Activated CD4-positive, alpha-beta memory T cell treated with anti-CD3 and anti-CD28 coated beads for 36 hours (primary cell): ENCODE data around the gene TPBG. TPM values are rescaled to one million over a fixed set of nuclear protein-coding genes. Genes with fewer than 3 reads are reported as not detected.

Experiments used
- CTCF ChIA-PET: fragments of 350-600 bp; sonication (Branson Sonifier 250); formaldehyde crosslinking; loops from one replicate; lab custom pipeline; 2021; ENCODE audit warnings: antibody characterized with exemption, inconsistent platforms; lab: Charles Lee
- POLR2A ChIA-PET: fragments of 350-600 bp; sonication (Branson Sonifier 250); formaldehyde crosslinking; loops from one replicate; lab custom pipeline; 2021; ENCODE audit warnings: antibody characterized with exemption; lab: Charles Lee
- DNase-seq: peaks from one replicate; pipeline ENCODE4 v3.0.0-alpha.2; 2020
- H3K27ac Mint-ChIP-seq: one replicate; pipeline ENCODE4 v1.8.0; 2021; ENCODE audit warnings: mixed read lengths
- H3K27me3 Mint-ChIP-seq: one replicate; pipeline ENCODE4 v1.8.0; 2021; ENCODE audit warnings: mixed read lengths
- H3K36me3 Mint-ChIP-seq: one replicate; pipeline ENCODE4 v1.8.0; 2021; ENCODE audit warnings: mixed read lengths
- H3K4me1 Mint-ChIP-seq: one replicate; pipeline ENCODE4 v1.8.0; 2021; ENCODE audit warnings: low read depth, mixed read lengths
- H3K4me3 Mint-ChIP-seq: one replicate; pipeline ENCODE4 v1.8.0; 2021; ENCODE audit warnings: mild to moderate bottlenecking, mixed read lengths
- H3K9me3 Mint-ChIP-seq: one replicate; pipeline ENCODE4 v1.8.0; 2021; ENCODE audit warnings: mixed read lengths
- intact Hi-C: fragments of 100-400 bp; cut with micrococcal nuclease; formaldehyde crosslinking; loops from one replicate; pipeline ENCODE4 v1.15.1; 2023
- total RNA-seq, 2 experiments: library from RNA; stranded (reverse); gene quantifications; one replicate each; pipeline ENCODE4 v1.2.3, GENCODE V29; 2021

TPBG gene
- under 1 TPM; 0.34 to 0.55 TPM for total RNA-seq

GRCh38 chr6:82363428-82364086, at the start of gene TPBG:
Gene TPBG (plus strand): TSS chr6:82363817. CDS start chr6:82364962, 1,145 bp downstream.
- Mint-ChIP-seq H3K4me1 (peaks cover 16% of the 10 kb centered on the region), H3K9me3 (no peaks in the 10 kb centered on the region), H3K36me3 (no peaks in the 10 kb centered on the region), H3K27ac (no peak within 1 kb of the TSS), H3K4me3 (peak within 1 kb of the TSS; percentile 75), H3K27me3 (peaks cover 47% of the 10 kb centered on the region)
- DNase-seq, result peak; percentile 41
- intact Hi-C loops, result loop anchor here (5.0 to 10.0 kb wide), 2 partner anchors 81 to 691 kb away; no protein-coding TSS in a partner anchor
- CTCF ChIA-PET, result no interaction called here
- POLR2A ChIA-PET, result no interaction called here

GRCh38 chr6:82322386-82322785, 41.2 kb upstream of the TPBG start:
- intact Hi-C loops, result no loop called here
- POLR2A ChIA-PET, result no interaction called here
- no peaks in the 10 kb centered on the region for H3K27me3 Mint-ChIP-seq
- DNase-seq, result no peak
- no peaks in the 10 kb centered on the region for H3K9me3 Mint-ChIP-seq
- no peak overlapping the region for H3K4me3 Mint-ChIP-seq
- CTCF ChIA-PET, result no interaction called here
- H3K4me1 Mint-ChIP-seq, result no peaks in the 10 kb centered on the region
- H3K36me3 Mint-ChIP-seq, result no peaks in the 10 kb centered on the region
- no peak overlapping the region for H3K27ac Mint-ChIP-seq

GRCh38 chr6:82329766-82330165, 33.9 kb upstream of the TPBG start:
- DNase-seq, result no peak
- Mint-ChIP-seq H3K9me3 (no peaks in the 10 kb centered on the region), H3K4me1 (no peaks in the 10 kb centered on the region), H3K4me3 (no peak overlapping the region), H3K36me3 (no peaks in the 10 kb centered on the region), H3K27me3 (peaks cover 5% of the 10 kb centered on the region), H3K27ac (no peak overlapping the region)
- POLR2A ChIA-PET, result no interaction called here
- CTCF ChIA-PET, result no interaction called here
- intact Hi-C loops, result no loop called here

- Mint-ChIP-seq H3K27me3 (peaks cover 8% of the 10 kb centered on the region), H3K9me3 (no peaks in the 10 kb centered on the region), H3K4me1 (no peaks in the 10 kb centered on the region), H3K36me3 (no peaks in the 10 kb centered on the region), H3K27ac (no peak overlapping the region), H3K4me3 (no peak overlapping the region)
- ChIA-PET POLR2A (no interaction called here), CTCF (no interaction called here)
- intact Hi-C loops, result no loop called here
- no peak for DNase-seq
These were observed 33.3 kb upstream of the TPBG start for GRCh38 chr6:82330171-82330804.

GRCh38 chr6:82331031-82331773, 32.4 kb upstream of the TPBG start:
- ChIA-PET CTCF (no interaction called here), POLR2A (no interaction called here)
- Mint-ChIP-seq H3K9me3 (no peaks in the 10 kb centered on the region), H3K4me1 (no peaks in the 10 kb centered on the region), H3K27ac (no peak overlapping the region), H3K27me3 (peaks cover 8% of the 10 kb centered on the region), H3K4me3 (no peak overlapping the region), H3K36me3 (no peaks in the 10 kb centered on the region)
- no peak for DNase-seq
- intact Hi-C loops, result no loop called here

- Mint-ChIP-seq H3K27me3 (peaks cover 8% of the 10 kb centered on the region), H3K4me1 (no peaks in the 10 kb centered on the region), H3K27ac (no peak overlapping the region), H3K36me3 (no peaks in the 10 kb centered on the region), H3K9me3 (no peaks in the 10 kb centered on the region), H3K4me3 (no peak overlapping the region)
- intact Hi-C loops, result no loop called here
- ChIA-PET CTCF (interaction anchor here (0.8 kb wide), 1 partner anchor 63 kb away, joined by 4 read pairs; no protein-coding TSS in a partner anchor), POLR2A (no interaction called here)
- no peak for DNase-seq
These were observed 29.8 kb upstream of the TPBG start for GRCh38 chr6:82333781-82334180.

- Mint-ChIP-seq H3K27ac (no peak overlapping the region), H3K36me3 (no peaks in the 10 kb centered on the region), H3K27me3 (peaks cover 4% of the 10 kb centered on the region), H3K9me3 (peaks cover 12% of the 10 kb centered on the region), H3K4me3 (no peak overlapping the region), H3K4me1 (no peaks in the 10 kb centered on the region)
- POLR2A ChIA-PET, result no interaction called here
- CTCF ChIA-PET, result no interaction called here
- no peak for DNase-seq
- intact Hi-C loops, result no loop called here
These were observed 25.8 kb upstream of the TPBG start for GRCh38 chr6:82337688-82338257.

GRCh38 chr6:82348130-82348529, 15.5 kb upstream of the TPBG start:
- Mint-ChIP-seq H3K27ac (no peak overlapping the region), H3K36me3 (no peaks in the 10 kb centered on the region), H3K27me3 (peaks cover 8% of the 10 kb centered on the region), H3K9me3 (peaks cover 6% of the 10 kb centered on the region), H3K4me3 (no peak overlapping the region), H3K4me1 (no peaks in the 10 kb centered on the region)
- DNase-seq, result no peak
- CTCF ChIA-PET, result interaction anchor here (0.7 kb wide), 1 partner anchor 77 kb away, joined by 3 read pairs; no protein-coding TSS in a partner anchor
- POLR2A ChIA-PET, result no interaction called here
- intact Hi-C loops, result no loop called here

- peaks cover 6% of the 10 kb centered on the region for H3K27me3 Mint-ChIP-seq
- H3K4me1 Mint-ChIP-seq, result no peaks in the 10 kb centered on the region
- H3K36me3 Mint-ChIP-seq, result no peaks in the 10 kb centered on the region
- intact Hi-C loops, result no loop called here
- no peak for DNase-seq
- ChIA-PET POLR2A (no interaction called here), CTCF (no interaction called here)
- H3K27ac Mint-ChIP-seq, result no peak overlapping the region
- H3K9me3 Mint-ChIP-seq, result no peaks in the 10 kb centered on the region
- H3K4me3 Mint-ChIP-seq, result no peak overlapping the region
These were observed 9.8 kb upstream of the TPBG start for GRCh38 chr6:82353848-82354247.

- POLR2A ChIA-PET, result no interaction called here
- H3K9me3 Mint-ChIP-seq, result no peaks in the 10 kb centered on the region
- CTCF ChIA-PET, result no interaction called here
- H3K27ac Mint-ChIP-seq, result no peak overlapping the region
- H3K36me3 Mint-ChIP-seq, result no peaks in the 10 kb centered on the region
- no peak for DNase-seq
- H3K27me3 Mint-ChIP-seq, result peaks cover 41% of the 10 kb centered on the region
- intact Hi-C loops, result loop anchor here (5.0 to 10.0 kb wide), 2 partner anchors 78 to 694 kb away; no protein-coding TSS in a partner anchor
- H3K4me3 Mint-ChIP-seq, result no peak overlapping the region
- H3K4me1 Mint-ChIP-seq, result peaks cover 15% of the 10 kb centered on the region
These were observed 3.1 kb upstream of the TPBG start for GRCh38 chr6:82360552-82360951.

- H3K27me3 Mint-ChIP-seq, result peaks cover 50% of the 10 kb centered on the region
- POLR2A ChIA-PET, result no interaction called here
These were observed 2.0 kb upstream of the TPBG start for GRCh38 chr6:82361631-82362030.

GRCh38 chr6:82362144-82362543, 1.5 kb upstream of the TPBG start:
- ChIA-PET CTCF (no interaction called here), POLR2A (no interaction called here)
- Mint-ChIP-seq H3K9me3 (no peaks in the 10 kb centered on the region), H3K4me3 (no peak overlapping the region), H3K27me3 (peaks cover 50% of the 10 kb centered on the region), H3K4me1 (peaks cover 16% of the 10 kb centered on the region), H3K36me3 (no peaks in the 10 kb centered on the region), H3K27ac (no peak overlapping the region)
- DNase-seq, result no peak
- intact Hi-C loops, result loop anchor here (5.0 to 10.0 kb wide), 2 partner anchors 80 to 693 kb away; no protein-coding TSS in a partner anchor

More at GRCh38 chr6:82361631-82362030, 2.0 kb upstream of the TPBG start:
- no peak for DNase-seq
- no peaks in the 10 kb centered on the region for H3K36me3 Mint-ChIP-seq
- intact Hi-C loops, result loop anchor here (5.0 to 10.0 kb wide), 2 partner anchors 79 to 693 kb away; no protein-coding TSS in a partner anchor
- H3K27ac Mint-ChIP-seq, result no peak overlapping the region
- CTCF ChIA-PET, result no interaction called here
- no peaks in the 10 kb centered on the region for H3K9me3 Mint-ChIP-seq
- H3K4me3 Mint-ChIP-seq, result no peak overlapping the region
- H3K4me1 Mint-ChIP-seq, result peaks cover 16% of the 10 kb centered on the region
